Activated naive CD8-positive, alpha-beta T cell treated with anti-CD3 and anti-CD28 coated beads, Interleukin-2, amount 50 U/mL, for 24 hours (primary cell): ENCODE data around the gene TTC9.

Experiments used
- ATAC-seq: fragments of 150-1000 bp; cut with Tn5 transposase; one replicate; pipeline ENCODE4 v1.10.0; 2021
- DNase-seq: peaks from one replicate; pipeline ENCODE4 v3.0.0; 2021
- H3K27ac Mint-ChIP-seq: one replicate; pipeline ENCODE4 v1.8.0; 2021; ENCODE audit warnings: mild to moderate bottlenecking, mixed read lengths
- H3K27me3 Mint-ChIP-seq: one replicate; pipeline ENCODE4 v1.8.0; 2021; ENCODE audit warnings: mixed read lengths
- H3K36me3 Mint-ChIP-seq: one replicate; pipeline ENCODE4 v1.8.0; 2021; ENCODE audit warnings: low read depth, mixed read lengths
- H3K4me1 Mint-ChIP-seq: one replicate; pipeline ENCODE4 v1.8.0; 2021; ENCODE audit warnings: mixed read lengths
- H3K4me3 Mint-ChIP-seq: one replicate; pipeline ENCODE4 v1.8.0; 2021; ENCODE audit warnings: mild to moderate bottlenecking, moderate library complexity, mixed read lengths
- H3K9me3 Mint-ChIP-seq: one replicate; pipeline ENCODE4 v1.8.0; 2021; ENCODE audit warnings: mixed read lengths

TTC9 gene

DNA sequence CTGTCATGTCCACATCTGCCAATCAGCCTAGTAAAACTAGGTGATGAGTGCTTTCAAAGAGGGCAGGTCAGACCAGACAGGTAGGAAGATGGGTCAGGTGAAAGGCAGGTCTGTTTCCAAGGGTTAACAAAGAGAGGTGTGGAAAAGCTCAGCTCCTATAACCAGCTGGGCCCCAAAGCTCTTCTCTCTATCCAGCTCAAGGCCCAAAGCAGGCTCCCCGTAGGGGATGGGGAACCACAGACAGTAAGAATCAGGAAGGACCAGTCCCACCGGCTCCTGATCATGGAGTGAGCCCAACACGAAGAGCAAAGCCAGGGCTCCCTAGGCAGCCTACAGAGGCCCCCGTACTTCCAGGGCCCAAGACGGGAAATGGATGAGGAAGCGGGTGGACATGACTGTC is 83.2 kb downstream of the TTC9 start:
- Mint-ChIP-seq H3K9me3 (no peaks in the 10 kb centered on the region), H3K27me3 (no peaks in the 10 kb centered on the region), H3K36me3 (no peaks in the 10 kb centered on the region), H3K4me3 (no peak overlapping the region), H3K27ac (no peak overlapping the region), H3K4me1 (no peaks in the 10 kb centered on the region)
- no peak for ATAC-seq
- DNase-seq: no peak
